Liver (tissue), 9 donors: Measurements from ENCODE around the gene PHGDH. TPM values are rescaled to one million over a fixed set of nuclear protein-coding genes. Genes with fewer than 3 reads are reported as not detected.

Experiments
- DNase-seq: peaks from one replicate; pipeline ENCODE4 v3.0.0-alpha.2; 2017; ENCODE audit warnings: low spot score
- H3K27ac ChIP-seq, 2 donors: one replicate each; pipeline ENCODE4 v1.7.0; 2013; ENCODE audit warnings: inconsistent platforms in 2 of 2, low read length in 2 of 2, control low read depth in 1 of 2, low read depth in 1 of 2, mild to moderate bottlenecking in 1 of 2
- H3K27me3 ChIP-seq, 4 donors: one replicate each; pipeline versions ENCODE4 v1.6.1 to v1.7.0; 2013; ENCODE audit warnings: low read length in 3 of 4, inconsistent platforms in 1 of 4, mild to moderate bottlenecking in 1 of 4, moderate library complexity in 1 of 4; ENCODE audit not compliant: control insufficient read depth in 4 of 4, insufficient read depth in 4 of 4
- H3K36me3 ChIP-seq, 4 donors: one replicate each; pipeline versions ENCODE4 v1.6.1 to v1.7.0; 2013; ENCODE audit warnings: low read length in 3 of 4, mild to moderate bottlenecking in 3 of 4, low read depth in 1 of 4, moderate library complexity in 1 of 4; ENCODE audit not compliant: control insufficient read depth in 4 of 4, insufficient read depth in 3 of 4
- H3K4me1 ChIP-seq, 4 donors: one replicate each; pipeline versions ENCODE4 v1.6.1 to v1.7.0; 2013; ENCODE audit warnings: low read length in 3 of 4, mild to moderate bottlenecking in 3 of 4, moderate library complexity in 1 of 4; ENCODE audit not compliant: control insufficient read depth in 4 of 4, insufficient read depth in 4 of 4
- H3K4me3 ChIP-seq, 3 donors: one replicate each; pipeline versions ENCODE4 v1.6.1 to v1.7.0; 2013; ENCODE audit warnings: low read length in 3 of 3, control low read depth in 1 of 3, low read depth in 1 of 3, mild to moderate bottlenecking in 1 of 3
- H3K9ac ChIP-seq, 2 donors: one replicate each; pipeline ENCODE4 v1.7.0; 2013; ENCODE audit warnings: low read length in 2 of 2, mild to moderate bottlenecking in 2 of 2, moderate library complexity in 2 of 2, control low read depth in 1 of 2, low read depth in 1 of 2
- H3K9me3 ChIP-seq, 4 donors: one replicate each; pipeline versions ENCODE4 v1.6.1 to v1.7.0; 2013; ENCODE audit warnings: low read length in 3 of 4; ENCODE audit not compliant: control insufficient read depth in 4 of 4
- EGR1 ChIP-seq, 2 donors: IDR thresholded peaks; 2 replicates each; pipeline ENCODE4 v1.6.1; 2016 to 2018; ENCODE audit warnings: antibody characterized with exemption in 2 of 2, low read depth in 2 of 2
- FOXA1 ChIP-seq: IDR thresholded peaks from 2 replicates; pipeline ENCODE4 v1.6.1; 2016; ENCODE audit warnings: antibody characterized with exemption
- FOXA2 ChIP-seq: IDR thresholded peaks from 2 replicates; pipeline ENCODE4 v1.6.1; 2016; ENCODE audit warnings: antibody characterized with exemption
- GABPA ChIP-seq, 2 donors: IDR thresholded peaks in 1 of 2; conservative IDR thresholded peaks in 1 of 2; 2 replicates each; pipeline ENCODE4 v1.6.1; 2016; ENCODE audit warnings: antibody characterized with exemption in 2 of 2, mild to moderate bottlenecking in 1 of 2, moderate library complexity in 1 of 2
- HNF4A ChIP-seq, 2 donors: conservative IDR thresholded peaks; 2 replicates each; pipeline ENCODE4 v1.6.1; 2016; ENCODE audit warnings: antibody characterized with exemption in 2 of 2, mild to moderate bottlenecking in 2 of 2
- HNF4G ChIP-seq: IDR thresholded peaks from 2 replicates; pipeline ENCODE4 v1.6.1; 2016; ENCODE audit warnings: antibody characterized with exemption
- JUND ChIP-seq, 2 donors: IDR thresholded peaks; 2 replicates each; pipeline ENCODE4 v1.6.1; 2016; ENCODE audit warnings: antibody characterized with exemption in 2 of 2
- NR2F2 ChIP-seq: IDR thresholded peaks from 2 replicates; pipeline ENCODE4 v1.6.1; 2016; ENCODE audit warnings: antibody characterized with exemption
- RAD21 ChIP-seq, 2 donors: IDR thresholded peaks; 2 replicates each; pipeline ENCODE4 v1.6.1; 2016; ENCODE audit warnings: antibody characterized with exemption in 2 of 2, mild to moderate bottlenecking in 2 of 2
- RXRA ChIP-seq, 2 donors: IDR thresholded peaks; 2 replicates each; pipeline ENCODE4 v1.6.1; 2017 to 2018; ENCODE audit warnings: antibody characterized with exemption in 2 of 2, mild to moderate bottlenecking in 1 of 2
- SP1 ChIP-seq: IDR thresholded peaks from 2 replicates; pipeline ENCODE4 v1.6.1; 2018; ENCODE audit warnings: antibody characterized with exemption, mild to moderate bottlenecking
- TAF1 ChIP-seq: conservative IDR thresholded peaks from 2 replicates; pipeline ENCODE4 v1.6.1; 2016; ENCODE audit warnings: antibody characterized with exemption, mild to moderate bottlenecking
- YY1 ChIP-seq: IDR thresholded peaks from 2 replicates; pipeline ENCODE4 v1.6.1; 2016; ENCODE audit warnings: antibody characterized with exemption, mild to moderate bottlenecking
- WGBS: extraction: QIAGEN DNeasy Blood & Tissue Kit; methylation state at CpG from one replicate; pipeline ENCODE4 v1.1.7; 2013; 5-methylcytosine and 5-hydroxymethylcytosine counted together
- polyA plus RNA-seq, 2 donors: library from polyadenylated mRNA; stranded (reverse) in 1 of 2; unstranded in 1 of 2; fragments of 200-250 nt in 1 of 2; fragments of >200 nt in 1 of 2; fragmentation: Nextera tagmentation in 1 of 2; extraction: Ambion mirVana in 1 of 2; gene quantifications; one replicate each; pipeline versions ENCODE4 v1.2.1 to v1.2.3, GENCODE V29; 2013 to 2015
- total RNA-seq, 2 donors: library from RNA; depleted of rRNA; stranded (reverse); fragments of >200 nt; gene quantifications; one replicate each; pipeline ENCODE4 v1.2.3, GENCODE V29; 2014
- TF ChIP-seq, protein P1 (sequence below): IDR thresholded peaks from 2 replicates; pipeline ENCODE4 v1.6.1; 2016; ENCODE audit warnings: antibody characterized with exemption
- TF ChIP-seq, protein P2 (sequence below): IDR thresholded peaks from 2 replicates; pipeline ENCODE4 v1.6.1; 2016; ENCODE audit warnings: antibody characterized with exemption
- TF ChIP-seq, protein P3 (sequence below): IDR thresholded peaks from 2 replicates; pipeline ENCODE4 v1.6.1; 2016; ENCODE audit warnings: antibody characterized with exemption
- TF ChIP-seq, protein P4 (sequence below): IDR thresholded peaks from 2 replicates; pipeline ENCODE4 v1.6.1; 2016; ENCODE audit warnings: antibody characterized with exemption, mild to moderate bottlenecking
- donor health status: healthy.
- donor health status: healthy.
- donor health status: healthy.
- donor health status: healthy.
- donor health status: healthy.

The PHGDH gene
- total and polyA plus RNA-seq, 4 donors, result 48.0 to 178 (median 80.5) TPM

DNA sequence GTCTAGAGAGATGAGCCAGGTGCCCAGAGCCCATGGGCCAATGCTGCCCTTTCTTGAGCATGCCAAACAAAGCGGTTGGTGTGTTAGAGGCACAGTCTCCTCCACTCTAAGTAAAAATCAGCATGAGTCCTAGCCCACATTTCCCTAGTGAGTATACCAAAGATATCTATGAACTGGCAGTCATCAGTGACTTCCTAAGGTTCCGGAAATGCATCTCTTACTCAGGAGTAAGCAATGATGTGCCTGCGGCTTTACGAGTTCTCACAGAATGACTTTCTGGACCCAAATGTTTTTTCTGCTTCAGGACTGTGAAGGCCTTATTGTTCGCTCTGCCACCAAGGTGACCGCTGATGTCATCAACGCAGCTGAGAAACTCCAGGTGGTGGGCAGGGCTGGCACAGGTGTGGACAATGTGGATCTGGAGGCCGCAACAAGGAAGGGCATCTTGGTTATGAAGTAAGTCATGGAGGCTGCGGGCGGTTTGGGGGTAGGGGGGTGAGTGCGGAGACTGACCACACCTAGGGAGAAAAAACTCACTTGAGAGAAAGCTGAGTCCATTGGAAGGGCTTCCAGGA, 9.2 kb downstream of the PHGDH start:
- no peak overlapping the region for H3K27ac ChIP-seq
- H3K36me3 ChIP-seq, result peaks cover 0 to 14% (median 11%) of the 10 kb centered on the region in 4 donors
- no peak for TF ChIP-seq YY1
- TF ChIP-seq, protein P1, sequence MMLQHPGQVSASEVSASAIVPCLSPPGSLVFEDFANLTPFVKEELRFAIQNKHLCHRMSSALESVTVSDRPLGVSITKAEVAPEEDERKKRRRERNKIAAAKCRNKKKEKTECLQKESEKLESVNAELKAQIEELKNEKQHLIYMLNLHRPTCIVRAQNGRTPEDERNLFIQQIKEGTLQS, result no peak
- no peak for TF ChIP-seq FOXA1
- TF ChIP-seq TAF1, result no peak
- no peak for TF ChIP-seq JUND (IDR thresholded peaks at IDR 0.05)
- TF ChIP-seq, protein P2, sequence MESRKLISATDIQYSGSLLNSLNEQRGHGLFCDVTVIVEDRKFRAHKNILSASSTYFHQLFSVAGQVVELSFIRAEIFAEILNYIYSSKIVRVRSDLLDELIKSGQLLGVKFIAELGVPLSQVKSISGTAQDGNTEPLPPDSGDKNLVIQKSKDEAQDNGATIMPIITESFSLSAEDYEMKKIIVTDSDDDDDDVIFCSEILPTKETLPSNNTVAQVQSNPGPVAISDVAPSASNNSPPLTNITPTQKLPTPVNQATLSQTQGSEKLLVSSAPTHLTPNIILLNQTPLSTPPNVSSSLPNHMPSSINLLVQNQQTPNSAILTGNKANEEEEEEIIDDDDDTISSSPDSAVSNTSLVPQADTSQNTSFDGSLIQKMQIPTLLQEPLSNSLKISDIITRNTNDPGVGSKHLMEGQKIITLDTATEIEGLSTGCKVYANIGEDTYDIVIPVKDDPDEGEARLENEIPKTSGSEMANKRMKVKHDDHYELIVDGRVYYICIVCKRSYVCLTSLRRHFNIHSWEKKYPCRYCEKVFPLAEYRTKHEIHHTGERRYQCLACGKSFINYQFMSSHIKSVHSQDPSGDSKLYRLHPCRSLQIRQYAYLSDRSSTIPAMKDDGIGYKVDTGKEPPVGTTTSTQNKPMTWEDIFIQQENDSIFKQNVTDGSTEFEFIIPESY, result no peak
- no peak for TF ChIP-seq NR2F2
- TF ChIP-seq EGR1 (IDR thresholded peaks at IDR 0.05; ENCODE audit: low read depth in 2 of 2), result no peak
- no peaks in the 10 kb centered on the region for H3K27me3 ChIP-seq
- H3K9me3 ChIP-seq, result no peaks in the 10 kb centered on the region
- WGBS, result 96% methylated on average over 11 of the region's 11 CpGs
- no peak overlapping the region for H3K9ac ChIP-seq
- H3K4me1 ChIP-seq, result peaks cover 6 to 45% (median 17%) of the 10 kb centered on the region in 4 donors
- no peak for DNase-seq
- H3K4me3 ChIP-seq, result no peak overlapping the region

DNA sequence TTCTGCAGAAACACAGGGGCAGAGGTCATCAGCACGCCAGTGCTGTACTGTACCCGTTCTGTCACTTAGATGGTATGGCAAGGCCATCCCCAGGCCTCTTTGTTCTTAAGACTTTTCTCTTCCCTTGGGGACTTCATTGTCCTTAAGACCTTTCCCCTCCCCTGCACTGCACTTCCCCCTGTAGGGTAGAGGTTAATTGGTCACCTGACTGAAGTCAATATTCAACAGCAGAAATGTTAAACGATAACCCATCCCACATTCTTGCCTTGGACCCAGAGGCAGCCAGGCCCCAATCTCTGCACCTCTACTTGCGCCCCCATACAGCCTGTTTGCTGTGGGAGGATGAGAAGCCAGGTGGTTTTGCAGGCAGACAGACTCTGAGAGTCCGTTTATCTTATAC, 10.2 kb downstream of the PHGDH start:
- DNase-seq, result no peak
- H3K9me3 ChIP-seq, result no peaks in the 10 kb centered on the region
- H3K9ac ChIP-seq, result no peak overlapping the region
- TF ChIP-seq RXRA (IDR thresholded peaks at IDR 0.05), result peak; percentile 20 to 75
- no peak for TF ChIP-seq TAF1
- TF ChIP-seq HNF4A (conservative IDR thresholded peaks at IDR 0.05), result peak; percentile 78 to 91
- peaks cover 6 to 37% (median 19%) of the 10 kb centered on the region in 4 donors for H3K4me1 ChIP-seq
- H3K27me3 ChIP-seq, result no peaks in the 10 kb centered on the region
- peaks cover 0 to 17% (median 13%) of the 10 kb centered on the region in 4 donors for H3K36me3 ChIP-seq
- WGBS, result 68% methylated on average over 5 of the region's 5 CpGs
- H3K4me3 ChIP-seq, result no peak overlapping the region
- peak overlapping the region in 1 of 2 donors; percentile 17 for H3K27ac ChIP-seq

DNA sequence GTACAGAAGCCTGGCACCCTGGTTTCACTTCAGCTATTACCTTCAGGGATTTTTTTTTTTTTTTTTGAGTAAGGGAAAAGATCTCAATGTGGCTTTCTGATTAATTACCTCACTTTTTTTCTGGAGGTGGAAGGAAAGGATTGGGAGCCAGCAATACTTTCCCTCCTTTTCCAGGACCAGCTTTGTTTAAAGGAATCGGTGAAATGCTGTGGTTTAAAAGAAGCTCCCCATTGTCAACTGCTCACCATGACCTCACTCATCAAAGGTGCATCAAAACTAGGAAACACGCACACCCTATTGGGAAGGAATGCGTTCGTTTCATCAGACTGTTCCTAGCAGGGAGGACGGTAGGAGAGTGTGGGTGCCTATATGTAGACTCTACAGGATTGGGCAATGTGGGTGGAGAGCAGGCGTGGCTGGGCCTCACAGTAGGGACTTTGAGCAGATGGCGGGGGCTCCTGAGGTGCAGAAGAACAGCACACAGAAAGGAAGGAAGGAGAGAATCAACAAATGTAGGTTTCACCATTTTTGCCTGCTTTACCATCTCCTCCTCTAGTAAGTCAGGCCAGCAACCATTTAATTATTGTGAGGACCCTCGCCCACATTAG, 13.0 kb downstream of the PHGDH start:
- TF ChIP-seq YY1, result no peak
- TF ChIP-seq, protein P2, result no peak
- TF ChIP-seq RAD21 (IDR thresholded peaks at IDR 0.05), result no peak
- no peak for TF ChIP-seq TAF1
- TF ChIP-seq SP1, result no peak
- TF ChIP-seq, protein P1, result no peak
- no peak for TF ChIP-seq EGR1 (IDR thresholded peaks at IDR 0.05; ENCODE audit: low read depth in 2 of 2)
- TF ChIP-seq GABPA (IDR thresholded peaks at IDR 0.05 in 1 of 2, conservative IDR thresholded peaks at IDR 0.05 in 1 of 2), result no peak
- TF ChIP-seq RXRA (IDR thresholded peaks at IDR 0.05), result no peak
- no peak for TF ChIP-seq HNF4G
- no peak for TF ChIP-seq NR2F2
- TF ChIP-seq FOXA2, result no peak
- no peak for TF ChIP-seq HNF4A (conservative IDR thresholded peaks at IDR 0.05)
- TF ChIP-seq, protein P3, sequence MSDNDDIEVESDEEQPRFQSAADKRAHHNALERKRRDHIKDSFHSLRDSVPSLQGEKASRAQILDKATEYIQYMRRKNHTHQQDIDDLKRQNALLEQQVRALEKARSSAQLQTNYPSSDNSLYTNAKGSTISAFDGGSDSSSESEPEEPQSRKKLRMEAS, result no peak
- TF ChIP-seq, protein P4, sequence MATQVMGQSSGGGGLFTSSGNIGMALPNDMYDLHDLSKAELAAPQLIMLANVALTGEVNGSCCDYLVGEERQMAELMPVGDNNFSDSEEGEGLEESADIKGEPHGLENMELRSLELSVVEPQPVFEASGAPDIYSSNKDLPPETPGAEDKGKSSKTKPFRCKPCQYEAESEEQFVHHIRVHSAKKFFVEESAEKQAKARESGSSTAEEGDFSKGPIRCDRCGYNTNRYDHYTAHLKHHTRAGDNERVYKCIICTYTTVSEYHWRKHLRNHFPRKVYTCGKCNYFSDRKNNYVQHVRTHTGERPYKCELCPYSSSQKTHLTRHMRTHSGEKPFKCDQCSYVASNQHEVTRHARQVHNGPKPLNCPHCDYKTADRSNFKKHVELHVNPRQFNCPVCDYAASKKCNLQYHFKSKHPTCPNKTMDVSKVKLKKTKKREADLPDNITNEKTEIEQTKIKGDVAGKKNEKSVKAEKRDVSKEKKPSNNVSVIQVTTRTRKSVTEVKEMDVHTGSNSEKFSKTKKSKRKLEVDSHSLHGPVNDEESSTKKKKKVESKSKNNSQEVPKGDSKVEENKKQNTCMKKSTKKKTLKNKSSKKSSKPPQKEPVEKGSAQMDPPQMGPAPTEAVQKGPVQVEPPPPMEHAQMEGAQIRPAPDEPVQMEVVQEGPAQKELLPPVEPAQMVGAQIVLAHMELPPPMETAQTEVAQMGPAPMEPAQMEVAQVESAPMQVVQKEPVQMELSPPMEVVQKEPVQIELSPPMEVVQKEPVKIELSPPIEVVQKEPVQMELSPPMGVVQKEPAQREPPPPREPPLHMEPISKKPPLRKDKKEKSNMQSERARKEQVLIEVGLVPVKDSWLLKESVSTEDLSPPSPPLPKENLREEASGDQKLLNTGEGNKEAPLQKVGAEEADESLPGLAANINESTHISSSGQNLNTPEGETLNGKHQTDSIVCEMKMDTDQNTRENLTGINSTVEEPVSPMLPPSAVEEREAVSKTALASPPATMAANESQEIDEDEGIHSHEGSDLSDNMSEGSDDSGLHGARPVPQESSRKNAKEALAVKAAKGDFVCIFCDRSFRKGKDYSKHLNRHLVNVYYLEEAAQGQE, result no peak
- TF ChIP-seq JUND (IDR thresholded peaks at IDR 0.05), result no peak
- no peak for TF ChIP-seq FOXA1
- H3K27ac ChIP-seq, result no peak overlapping the region
- peaks cover 0 to 17% (median 13%) of the 10 kb centered on the region in 4 donors for H3K36me3 ChIP-seq
- H3K9ac ChIP-seq, result no peak overlapping the region
- H3K4me3 ChIP-seq, result no peak overlapping the region
- DNase-seq, result peak; percentile 56
- peaks cover 14 to 46% (median 36%) of the 10 kb centered on the region in 4 donors for H3K4me1 ChIP-seq
- 86% methylated on average over 8 of the region's 8 CpGs for WGBS
- H3K27me3 ChIP-seq, result no peaks in the 10 kb centered on the region
- H3K9me3 ChIP-seq, result no peaks in the 10 kb centered on the region
